ENCODE measurements around the gene UVRAG. TPM values are rescaled to one million over a fixed set of nuclear protein-coding genes. Genes with fewer than 3 reads are reported as not detected.

UVRAG gene
- total RNA-seq, 2 experiments from 2014 or later, result 16.5 to 19.5 TPM

- no peaks in the 10 kb centered on the region for H3K27me3 Mint-ChIP-seq
- H3K36me3 Mint-ChIP-seq (ENCODE audit: low read depth), result peaks cover 35% of the 10 kb centered on the region
- H3K4me1 Mint-ChIP-seq (ENCODE audit: low read depth), result no peaks in the 10 kb centered on the region
- H3K4me1 ChIP-seq (ENCODE audit: insufficient read depth, low read length), result no peaks in the 10 kb centered on the region
- TF ChIP-seq CTCF (IDR thresholded peaks at IDR 0.05), result no peak
- POLR2A ChIA-PET, result no interaction called here
- H3K27me3 ChIP-seq (ENCODE audit: control insufficient read depth in 1 of 2, insufficient read depth in 2 of 2, low read length in 2 of 2), result no peaks in the 10 kb centered on the region
- peaks cover 18% of the 10 kb centered on the region for H3K36me3 ChIP-seq (ENCODE audit: insufficient read depth, low read length)
- ATAC-seq (ENCODE audit: poor library complexity), result no peak
- CTCF ChIA-PET, result no interaction called here
- intact Hi-C loops (cut with DNase I, micrococcal nuclease), result no loop called here
- H3K27ac ChIP-seq (ENCODE audit: low read depth in 1 of 2, low read length in 2 of 2), result no peak overlapping the region
- no peak overlapping the region for H3K4me3 ChIP-seq (ENCODE audit: low read length)
- no peaks in the 10 kb centered on the region for H3K9me3 Mint-ChIP-seq
- no peak overlapping the region for H3K4me3 Mint-ChIP-seq
- H3K9me3 ChIP-seq (ENCODE audit: control insufficient read depth in 1 of 2, insufficient read depth in 1 of 2, low read length in 2 of 2), result no peaks in the 10 kb centered on the region
- no peak for DNase-seq
- H3K27ac Mint-ChIP-seq, result no peak overlapping the region
Measured at GRCh38 chr11:76114238-76114637, 299.2 kb downstream of the UVRAG start.

GRCh38 chr11:76115555-76115954 is 300.5 kb downstream of the UVRAG start:
- no peaks in the 10 kb centered on the region for H3K4me1 ChIP-seq (ENCODE audit: insufficient read depth, low read length)

GRCh38 chr11:76119032-76119431 is 304.0 kb downstream of the UVRAG start:
- no peaks in the 10 kb centered on the region for H3K4me1 Mint-ChIP-seq (ENCODE audit: low read depth)

More at GRCh38 chr11:76115555-76115954, 300.5 kb downstream of the UVRAG start:
- CTCF ChIA-PET, result no interaction called here
- H3K9me3 ChIP-seq (ENCODE audit: control insufficient read depth in 1 of 2, insufficient read depth in 1 of 2, low read length in 2 of 2), result no peaks in the 10 kb centered on the region
- POLR2A ChIA-PET, result no interaction called here
- no peaks in the 10 kb centered on the region for H3K9me3 Mint-ChIP-seq
- H3K4me3 Mint-ChIP-seq, result no peak overlapping the region
- peaks cover 35% of the 10 kb centered on the region for H3K36me3 Mint-ChIP-seq (ENCODE audit: low read depth)
- TF ChIP-seq CTCF (IDR thresholded peaks at IDR 0.05), result no peak
- H3K4me1 Mint-ChIP-seq (ENCODE audit: low read depth), result no peaks in the 10 kb centered on the region
- H3K4me3 ChIP-seq (ENCODE audit: low read length), result no peak overlapping the region
- H3K36me3 ChIP-seq (ENCODE audit: insufficient read depth, low read length), result peaks cover 18% of the 10 kb centered on the region
- no peak overlapping the region for H3K27ac Mint-ChIP-seq
- H3K27ac ChIP-seq (ENCODE audit: low read depth in 1 of 2, low read length in 2 of 2), result no peak overlapping the region
- H3K27me3 ChIP-seq (ENCODE audit: control insufficient read depth in 1 of 2, insufficient read depth in 2 of 2, low read length in 2 of 2), result no peaks in the 10 kb centered on the region
- DNase-seq (no peak), ATAC-seq (ENCODE audit: poor library complexity) (no peak)
- H3K27me3 Mint-ChIP-seq, result no peaks in the 10 kb centered on the region
- intact Hi-C loops (cut with DNase I, micrococcal nuclease), result no loop called here

More at GRCh38 chr11:76119032-76119431, 304.0 kb downstream of the UVRAG start:
- no peak overlapping the region for H3K27ac Mint-ChIP-seq
- intact Hi-C loops (cut with DNase I, micrococcal nuclease), result no loop called here
- Histone ChIP-seq H3K27me3 (ENCODE audit: control insufficient read depth in 1 of 2, insufficient read depth in 2 of 2, low read length in 2 of 2) (no peaks in the 10 kb centered on the region), H3K9me3 (ENCODE audit: control insufficient read depth in 1 of 2, insufficient read depth in 1 of 2, low read length in 2 of 2) (no peaks in the 10 kb centered on the region), H3K4me1 (ENCODE audit: insufficient read depth, low read length) (no peaks in the 10 kb centered on the region), H3K36me3 (ENCODE audit: insufficient read depth, low read length) (peaks cover 21% of the 10 kb centered on the region), H3K4me3 (ENCODE audit: low read length) (no peak overlapping the region), H3K27ac (ENCODE audit: low read depth in 1 of 2, low read length in 2 of 2) (no peak overlapping the region)
- peaks cover 35% of the 10 kb centered on the region for H3K36me3 Mint-ChIP-seq (ENCODE audit: low read depth)
- DNase-seq (no peak), ATAC-seq (ENCODE audit: poor library complexity) (no peak)
- CTCF ChIA-PET, result no interaction called here
- H3K4me3 Mint-ChIP-seq, result no peak overlapping the region
- TF ChIP-seq CTCF (IDR thresholded peaks at IDR 0.05), result no peak
- H3K9me3 Mint-ChIP-seq, result no peaks in the 10 kb centered on the region
- POLR2A ChIA-PET, result no interaction called here
- no peaks in the 10 kb centered on the region for H3K27me3 Mint-ChIP-seq

Data from CD4-positive, alpha-beta T cell (primary cell).